ENCODE measurements around the gene SFXN5.

DNA sequence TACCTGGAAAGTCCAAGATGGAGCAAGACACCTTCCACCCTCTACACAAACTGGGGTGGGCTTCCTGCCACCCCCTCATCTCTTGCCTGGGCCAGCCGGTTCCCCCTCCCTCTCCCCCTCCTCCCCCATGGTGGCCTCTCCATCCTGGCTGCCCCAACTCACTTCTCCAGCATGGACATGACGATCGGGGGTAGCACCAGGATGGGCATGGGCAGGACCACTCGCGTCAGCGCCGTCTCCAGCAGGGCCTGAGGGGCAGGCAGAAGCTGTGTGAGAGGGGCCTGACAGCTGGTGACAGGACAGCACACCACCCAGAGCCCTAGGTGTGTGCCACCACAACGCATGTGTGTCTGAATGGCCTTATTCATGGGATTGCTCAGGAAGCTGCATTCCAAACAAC lies 103.2 kb downstream of the SFXN5 start:
- TF ChIP-seq ELF4 (IDR thresholded peaks at IDR 0.05) (no peak), FOXM1 (IDR thresholded peaks at IDR 0.05; ENCODE audit: borderline replicate concordance) (no peak), FOXA1 (IDR thresholded peaks at IDR 0.05) (no peak), FOXK2 (IDR thresholded peaks at IDR 0.05) (no peak), SUZ12 (IDR thresholded peaks at IDR 0.05) (no peak), BHLHE40 (IDR thresholded peaks at IDR 0.05; ENCODE audit: borderline replicate concordance) (no peak)
- TF ChIP-seq, protein P1, sequence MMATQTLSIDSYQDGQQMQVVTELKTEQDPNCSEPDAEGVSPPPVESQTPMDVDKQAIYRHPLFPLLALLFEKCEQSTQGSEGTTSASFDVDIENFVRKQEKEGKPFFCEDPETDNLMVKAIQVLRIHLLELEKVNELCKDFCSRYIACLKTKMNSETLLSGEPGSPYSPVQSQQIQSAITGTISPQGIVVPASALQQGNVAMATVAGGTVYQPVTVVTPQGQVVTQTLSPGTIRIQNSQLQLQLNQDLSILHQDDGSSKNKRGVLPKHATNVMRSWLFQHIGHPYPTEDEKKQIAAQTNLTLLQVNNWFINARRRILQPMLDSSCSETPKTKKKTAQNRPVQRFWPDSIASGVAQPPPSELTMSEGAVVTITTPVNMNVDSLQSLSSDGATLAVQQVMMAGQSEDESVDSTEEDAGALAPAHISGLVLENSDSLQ (IDR thresholded peaks at IDR 0.05): no peak
